GM19351 (cell line): ENCODE measurements around the gene DDX39B.
"Not testable (repeated sequence)": the region's sequence is repeated elsewhere in the genome, so short reads cannot be mapped to it uniquely, and the experiment has no call there.

Source experiments
- ATAC-seq: cut with Tn5 transposase; IDR thresholded peaks from one replicate; pipeline ENCODE4 v1.9.1; 2021; ENCODE audit warnings: mild to moderate bottlenecking, moderate library complexity; ENCODE audit not compliant: unreplicated experiment

Gene DDX39B

DNA sequence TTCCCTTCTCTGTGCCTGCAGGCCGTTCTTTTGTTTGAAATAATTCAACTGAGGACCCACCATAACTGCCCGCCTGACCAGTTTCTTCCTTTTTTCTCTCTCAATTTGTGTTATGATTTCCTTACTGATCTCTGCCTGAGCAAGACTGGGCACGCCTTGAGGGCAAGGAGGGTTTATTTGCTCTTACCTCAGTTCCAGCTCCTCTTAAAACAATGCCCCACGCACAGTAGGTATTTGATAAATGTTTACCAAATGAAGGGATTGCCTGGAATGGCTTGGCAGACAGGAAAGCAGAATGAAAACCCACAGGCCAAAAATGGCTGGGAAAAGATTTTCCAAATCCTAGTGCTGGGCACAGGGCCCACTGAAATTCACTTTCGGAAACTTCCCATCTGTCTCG lies 54.1 kb downstream of the DDX39B start:
- ATAC-seq: not testable (repeated sequence)

DNA sequence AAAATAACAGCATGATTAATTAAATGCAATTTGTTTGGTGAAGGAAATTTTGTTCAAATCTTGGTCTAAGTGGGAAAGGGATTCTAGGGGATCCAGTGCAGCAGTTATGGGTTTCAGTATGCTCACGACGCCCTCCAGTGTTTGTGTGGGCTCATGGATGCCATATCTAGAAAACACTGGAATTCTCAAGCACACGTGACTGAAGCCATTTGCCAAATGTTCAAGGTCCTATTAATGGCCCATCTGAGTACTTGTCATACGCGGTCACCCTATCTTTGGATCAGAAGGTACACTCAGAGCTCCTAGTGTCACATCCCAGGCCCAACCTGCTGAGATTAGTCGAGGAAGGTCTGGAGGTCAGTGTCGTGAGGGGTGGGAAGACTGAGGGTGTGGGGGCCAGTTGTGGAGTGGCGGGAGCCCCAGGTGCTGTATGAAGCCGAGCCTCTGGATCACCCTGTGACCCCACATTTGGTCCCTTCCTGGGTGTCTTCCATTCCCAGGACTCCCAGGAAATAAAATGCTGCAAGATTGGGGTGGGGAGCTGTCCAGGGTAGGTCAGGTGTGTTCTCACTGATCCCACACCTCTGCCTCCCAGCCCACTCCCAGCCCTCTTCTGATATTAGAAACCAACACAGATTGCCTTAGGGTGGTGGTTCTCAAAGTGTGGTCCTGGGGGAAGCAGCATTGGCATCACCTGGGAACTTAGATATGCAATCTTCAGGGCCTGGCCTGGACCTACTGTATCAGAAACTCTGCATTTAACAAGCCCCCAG lies 55.6 kb downstream of the DDX39B start:
- not testable (repeated sequence) for ATAC-seq

DNA sequence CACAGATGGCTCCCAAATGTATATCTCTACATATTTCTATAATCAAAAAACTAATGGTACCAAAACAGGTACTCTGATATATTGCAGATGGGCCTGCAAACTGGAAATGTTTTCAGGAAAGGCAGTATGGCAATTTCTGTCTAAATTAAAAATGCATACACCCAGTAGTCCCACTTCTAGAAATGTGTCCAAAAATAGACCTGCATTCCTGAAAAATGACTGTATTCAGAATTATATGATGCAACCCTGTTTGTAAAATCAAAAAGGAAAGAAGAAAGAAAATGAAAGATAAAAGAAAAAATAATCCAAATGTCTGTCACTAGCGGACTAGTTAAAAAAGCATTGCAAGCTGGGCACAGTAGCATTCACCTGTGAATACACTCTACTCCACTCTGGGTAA lies 56.7 kb downstream of the DDX39B start:
- no peak for ATAC-seq

DNA sequence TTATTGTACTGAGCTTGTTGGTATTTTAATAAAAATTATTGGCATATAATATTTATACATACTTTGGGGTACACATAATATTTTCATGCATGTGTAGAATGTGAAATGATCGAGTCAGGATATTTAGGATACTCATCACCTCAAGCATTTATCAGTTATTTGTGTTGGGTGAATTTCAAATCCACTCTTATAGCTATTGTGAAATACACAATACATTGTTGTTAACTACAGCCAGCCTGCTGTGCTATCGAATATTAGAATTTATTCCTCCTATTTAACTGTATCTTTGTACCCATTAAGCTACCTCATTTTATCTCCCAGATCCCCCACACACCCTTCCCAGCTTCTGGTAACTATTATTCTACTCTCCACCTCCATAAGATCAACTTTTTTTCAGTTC lies 58.4 kb downstream of the DDX39B start:
- no peak for ATAC-seq

DNA sequence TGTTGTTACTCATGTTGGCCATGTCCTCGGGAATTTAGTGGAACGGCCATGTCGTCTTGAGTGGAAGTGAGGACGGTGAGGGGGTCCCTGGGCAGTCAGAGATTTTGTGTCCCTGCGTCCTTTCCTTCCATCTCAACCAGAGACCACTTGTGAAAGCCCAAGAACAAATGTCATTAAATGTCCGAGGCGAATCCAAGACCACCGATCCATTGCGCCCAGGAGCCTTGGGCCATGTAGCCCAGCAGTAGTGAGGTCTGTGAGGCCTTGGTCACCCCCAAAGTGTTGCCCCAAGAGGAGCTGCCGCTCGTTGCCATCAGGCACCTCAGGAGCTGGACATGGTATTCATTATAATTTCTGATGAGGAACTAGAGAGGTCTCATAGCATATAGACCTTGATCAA lies 61.2 kb downstream of the DDX39B start:
- no peak for ATAC-seq
